Measurements from ENCODE around the gene TPCN1.

DNA sequence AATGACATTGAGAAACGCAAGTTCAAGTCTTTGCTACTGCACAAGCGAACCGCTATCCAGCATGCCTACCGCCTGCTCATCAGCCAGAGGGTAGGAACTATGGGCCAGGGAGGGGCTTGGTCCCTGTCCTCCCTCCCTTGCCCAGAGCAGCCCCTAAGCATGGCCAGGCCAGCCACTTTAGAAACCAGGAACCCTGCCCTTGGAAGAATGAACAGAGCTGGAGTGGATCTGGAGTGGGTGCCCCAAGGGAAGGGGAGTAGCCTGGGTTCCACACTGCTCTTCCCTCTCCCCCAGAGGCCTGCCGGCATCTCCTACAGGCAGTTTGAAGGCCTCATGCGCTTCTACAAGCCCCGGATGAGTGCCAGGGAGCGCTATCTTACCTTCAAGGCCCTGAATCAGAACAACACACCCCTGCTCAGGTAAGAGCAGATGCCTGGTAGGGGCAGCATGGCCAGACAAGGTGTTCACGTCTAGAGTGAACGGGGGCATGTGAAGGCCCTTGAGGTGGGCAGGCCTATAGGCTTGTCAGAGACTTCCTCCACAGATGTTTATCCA, 55.8 kb downstream of the TPCN1 start:
- TF ChIP-seq TCF7 (IDR thresholded peaks at IDR 0.05; ENCODE audit: low read depth): no peak
- no peak for TF ChIP-seq ARID2 (CRISPR knock-in tag; IDR thresholded peaks at IDR 0.05; ENCODE audit: borderline replicate concordance)
- TF ChIP-seq ZNF629 (CRISPR knock-in tag; conservative IDR thresholded peaks at IDR 0.05): no peak
- TF ChIP-seq, protein P1, sequence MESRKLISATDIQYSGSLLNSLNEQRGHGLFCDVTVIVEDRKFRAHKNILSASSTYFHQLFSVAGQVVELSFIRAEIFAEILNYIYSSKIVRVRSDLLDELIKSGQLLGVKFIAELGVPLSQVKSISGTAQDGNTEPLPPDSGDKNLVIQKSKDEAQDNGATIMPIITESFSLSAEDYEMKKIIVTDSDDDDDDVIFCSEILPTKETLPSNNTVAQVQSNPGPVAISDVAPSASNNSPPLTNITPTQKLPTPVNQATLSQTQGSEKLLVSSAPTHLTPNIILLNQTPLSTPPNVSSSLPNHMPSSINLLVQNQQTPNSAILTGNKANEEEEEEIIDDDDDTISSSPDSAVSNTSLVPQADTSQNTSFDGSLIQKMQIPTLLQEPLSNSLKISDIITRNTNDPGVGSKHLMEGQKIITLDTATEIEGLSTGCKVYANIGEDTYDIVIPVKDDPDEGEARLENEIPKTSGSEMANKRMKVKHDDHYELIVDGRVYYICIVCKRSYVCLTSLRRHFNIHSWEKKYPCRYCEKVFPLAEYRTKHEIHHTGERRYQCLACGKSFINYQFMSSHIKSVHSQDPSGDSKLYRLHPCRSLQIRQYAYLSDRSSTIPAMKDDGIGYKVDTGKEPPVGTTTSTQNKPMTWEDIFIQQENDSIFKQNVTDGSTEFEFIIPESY (CRISPR knock-in tag; IDR thresholded peaks at IDR 0.05): no peak
- no peak for TF ChIP-seq ZNF280B (CRISPR knock-in tag; IDR thresholded peaks at IDR 0.05; ENCODE audit: borderline replicate concordance)
- no peak for TF ChIP-seq NONO (IDR thresholded peaks at IDR 0.05)
- TF ChIP-seq NONO (CRISPR knock-in tag; conservative IDR thresholded peaks at IDR 0.05): no peak
- TF ChIP-seq HIC2 (CRISPR knock-in tag; IDR thresholded peaks at IDR 0.05; ENCODE audit: low read depth): no peak
